GM21825 (cell line): ENCODE measurements around the gene ISYNA1.
A peak's percentile ranks its signal among the peaks of the same experiment; 100 is the strongest.
"Not testable (repeated sequence)": the region's sequence is repeated elsewhere in the genome, so short reads cannot be mapped to it uniquely, and the experiment has no call there.

Experiments used
- ATAC-seq: cut with Tn5 transposase; IDR thresholded peaks from one replicate; pipeline ENCODE4 v1.9.1; 2021; ENCODE audit warnings: mild to moderate bottlenecking, moderate library complexity; ENCODE audit not compliant: unreplicated experiment

ISYNA1 gene

DNA sequence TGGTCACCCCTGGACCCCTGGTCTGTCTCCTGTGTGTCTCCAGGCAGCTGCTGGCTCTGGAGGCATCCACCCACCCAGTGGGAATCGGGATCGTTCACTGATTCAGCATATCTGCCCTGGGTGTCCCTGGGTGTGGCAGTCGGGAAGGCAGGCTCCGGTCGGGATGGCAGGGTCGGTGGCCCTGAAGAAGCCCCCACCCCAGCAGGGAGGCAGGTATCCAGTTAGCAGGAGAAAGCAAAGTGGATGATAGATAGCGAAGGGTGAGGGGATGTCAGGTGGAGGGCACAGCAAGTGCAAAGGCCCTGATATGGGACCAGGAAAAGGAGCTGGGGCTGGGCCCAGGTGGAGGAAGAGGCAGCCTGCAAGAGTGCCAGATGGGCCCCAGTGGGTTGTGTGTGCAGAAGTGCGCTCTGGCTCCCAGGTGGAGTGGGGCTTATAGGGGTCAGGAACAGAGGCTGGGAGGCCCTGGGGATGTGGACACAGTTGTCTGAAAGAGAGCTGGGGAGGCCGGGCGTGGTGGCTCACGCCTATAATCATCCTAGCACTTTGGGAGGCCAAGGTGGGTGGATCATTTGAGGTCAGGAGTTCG, 16.5 kb downstream of the ISYNA1 start:
- ATAC-seq = no peak

DNA sequence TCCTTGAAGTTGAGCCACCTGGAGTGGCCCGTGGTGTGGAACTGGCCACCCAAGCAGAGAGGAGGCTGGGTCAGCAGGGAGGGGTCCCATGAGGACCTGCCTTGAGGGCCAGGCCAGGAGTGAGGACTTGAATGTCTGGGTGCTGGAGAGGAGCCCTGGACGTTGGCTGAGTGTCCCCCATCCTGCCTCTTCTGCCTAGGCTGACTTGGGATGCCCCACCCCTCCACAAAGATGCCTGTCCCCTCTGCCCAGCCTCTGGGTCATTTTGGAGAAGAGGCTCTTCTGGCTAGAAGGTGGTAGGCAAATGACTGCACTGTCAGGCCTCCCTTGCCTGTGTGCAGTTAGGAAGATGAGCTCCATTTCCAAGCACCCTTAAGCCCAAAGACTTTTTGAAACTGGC, 17.0 kb downstream of the ISYNA1 start:
- ATAC-seq = no peak

DNA sequence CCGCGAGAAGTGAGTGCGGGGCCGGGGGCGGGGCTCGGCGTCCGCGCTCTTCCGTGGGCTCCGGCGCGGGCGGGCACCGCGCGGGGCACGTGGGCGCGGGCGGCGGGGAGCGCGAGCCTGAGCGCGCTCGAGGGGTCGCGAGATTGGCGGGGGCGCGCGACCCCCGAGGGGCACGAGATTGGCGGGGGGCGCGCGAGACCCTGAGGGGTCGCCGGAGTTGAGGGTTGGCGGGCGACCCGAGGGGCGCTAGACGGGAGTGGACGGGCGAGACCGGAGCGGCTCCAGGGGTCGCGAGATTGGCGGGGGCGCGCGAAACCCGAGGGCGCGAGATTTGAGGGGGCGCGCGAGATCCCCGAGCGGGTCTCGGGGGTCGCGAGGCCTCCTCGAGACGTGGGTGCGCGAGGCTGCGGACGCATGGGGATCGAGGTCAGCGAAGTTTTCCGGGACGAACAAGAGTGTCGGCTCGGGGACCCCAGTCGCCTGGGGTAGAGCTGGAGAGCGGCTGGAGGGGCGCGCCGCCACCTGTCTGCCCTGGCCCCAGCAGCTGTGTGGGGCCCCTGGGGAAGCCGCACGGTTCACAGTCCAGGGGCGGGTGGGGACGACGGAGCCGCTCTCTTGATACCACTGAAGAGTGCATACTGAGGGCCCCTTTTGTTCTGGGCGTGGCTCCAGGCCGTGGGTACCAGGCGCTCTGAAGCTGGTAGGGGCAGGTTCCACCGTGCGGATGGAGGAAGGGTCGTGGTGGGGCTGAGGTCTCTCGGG, 18.1 kb downstream of the ISYNA1 start:
- ATAC-seq = peak; percentile 16

DNA sequence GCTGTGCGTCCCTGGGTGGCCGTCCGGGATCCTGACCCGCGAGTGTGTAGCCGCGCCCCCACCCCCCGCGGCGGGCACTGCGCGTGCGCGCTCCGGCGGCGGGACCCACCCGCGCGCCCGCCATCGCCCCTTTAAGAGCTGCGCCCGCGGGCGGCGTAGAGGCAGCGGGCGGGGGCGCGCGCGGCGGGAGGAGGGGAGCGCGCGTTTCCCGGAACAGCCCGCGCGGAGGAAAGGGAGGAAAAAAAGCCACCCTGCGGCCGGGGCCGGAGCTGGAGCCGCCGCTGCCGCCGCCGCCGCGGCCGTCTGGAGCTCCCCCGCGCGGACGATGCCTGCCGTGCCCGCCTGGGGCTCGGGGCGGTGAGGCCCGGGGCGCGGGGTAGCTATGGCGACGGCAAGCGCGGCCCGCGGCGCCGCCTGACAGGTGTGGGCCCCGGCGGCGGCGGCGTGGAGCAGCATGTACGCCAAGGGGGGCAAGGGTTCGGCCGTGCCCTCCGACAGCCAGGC, 18.7 kb downstream of the ISYNA1 start, which contains the start of gene SSBP4:
SSBP4 (plus strand) TSS at position 204 of the 504 bp plus-strand sequence; CDS start at position 455, 251 bp downstream.
- peak; percentile 31 for ATAC-seq

- no peak for ATAC-seq
These were observed 19.3 kb downstream of the ISYNA1 start for GRCh38 chr19:18418483-18419194.

- ATAC-seq = no peak
These were observed 19.9 kb downstream of the ISYNA1 start for GRCh38 chr19:18418029-18418482.

DNA sequence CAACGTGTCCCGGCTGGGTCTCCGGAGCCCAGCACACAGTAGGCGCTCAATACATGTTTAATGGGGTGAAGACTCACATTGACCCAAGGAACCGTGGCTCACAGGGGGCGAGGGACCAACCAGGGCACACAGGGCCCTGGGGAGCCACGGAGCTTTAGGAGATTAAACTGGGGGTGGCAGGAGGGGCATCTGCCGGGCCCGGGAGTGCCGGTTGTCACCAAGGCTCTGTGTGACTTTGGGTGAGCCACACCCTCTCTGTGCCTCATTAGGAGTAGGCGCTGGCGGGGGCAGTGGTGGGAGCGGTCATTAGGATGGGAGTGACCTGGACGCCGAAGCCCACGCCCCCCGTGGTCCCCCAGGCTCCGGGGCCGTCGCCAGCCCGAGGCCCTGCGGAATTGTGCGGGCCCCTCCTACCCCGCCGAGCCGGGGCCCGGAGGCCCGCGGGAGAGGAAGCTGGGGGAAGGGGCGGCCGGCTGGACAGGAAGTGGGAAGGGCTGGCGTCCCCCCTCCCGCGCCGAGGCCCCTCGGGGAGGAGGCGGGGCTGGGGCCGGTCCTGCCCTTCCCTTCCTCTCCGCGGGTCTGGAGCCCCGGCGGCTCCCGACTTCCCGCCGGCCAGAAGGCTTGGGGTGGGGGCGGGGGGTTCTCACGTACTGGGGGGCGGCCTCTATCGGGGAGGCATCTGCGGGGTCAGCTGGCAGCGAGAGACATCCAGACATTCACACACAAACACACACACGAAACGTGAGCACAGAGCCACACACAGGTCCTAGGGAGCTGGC, 20.5 kb downstream of the ISYNA1 start:
- ATAC-seq = no peak

GRCh38 chr19:18416778-18417249, 21.1 kb downstream of the ISYNA1 start:
- no peak for ATAC-seq

DNA sequence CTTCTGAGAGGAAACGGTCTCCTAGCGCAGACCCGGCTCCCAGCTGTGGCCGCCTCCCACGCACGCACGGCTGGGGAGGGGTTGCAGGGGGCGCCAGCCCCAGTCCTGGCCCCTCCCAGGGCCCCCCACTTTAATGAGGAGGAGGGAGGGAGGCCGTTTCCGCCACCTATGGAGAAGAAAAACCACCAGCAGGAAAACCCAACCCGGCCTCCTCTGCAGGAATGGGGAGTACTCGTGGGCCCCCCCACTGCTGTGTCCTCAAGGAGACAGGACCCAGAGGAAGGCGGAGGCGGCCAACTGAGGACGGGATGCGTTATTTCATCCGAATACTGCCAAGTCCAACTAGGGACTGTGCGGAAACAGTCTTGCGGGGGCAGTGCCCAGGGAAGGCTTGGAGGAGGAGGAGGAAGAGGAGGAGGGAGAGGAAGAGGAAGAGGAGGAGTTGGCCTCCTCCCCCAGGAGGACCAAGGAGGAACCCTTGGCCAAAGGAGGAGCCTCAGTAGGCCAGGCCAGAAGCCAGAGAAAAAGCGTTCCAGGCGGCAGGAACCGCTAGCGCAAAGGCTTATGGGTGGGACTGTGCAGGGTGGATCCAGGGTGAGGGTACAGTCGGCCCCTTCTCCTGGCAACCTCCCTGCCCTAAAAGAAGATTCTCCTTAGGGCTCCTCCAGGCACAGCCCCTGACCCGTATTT, 22.6 kb downstream of the ISYNA1 start:
- ATAC-seq = no peak

DNA sequence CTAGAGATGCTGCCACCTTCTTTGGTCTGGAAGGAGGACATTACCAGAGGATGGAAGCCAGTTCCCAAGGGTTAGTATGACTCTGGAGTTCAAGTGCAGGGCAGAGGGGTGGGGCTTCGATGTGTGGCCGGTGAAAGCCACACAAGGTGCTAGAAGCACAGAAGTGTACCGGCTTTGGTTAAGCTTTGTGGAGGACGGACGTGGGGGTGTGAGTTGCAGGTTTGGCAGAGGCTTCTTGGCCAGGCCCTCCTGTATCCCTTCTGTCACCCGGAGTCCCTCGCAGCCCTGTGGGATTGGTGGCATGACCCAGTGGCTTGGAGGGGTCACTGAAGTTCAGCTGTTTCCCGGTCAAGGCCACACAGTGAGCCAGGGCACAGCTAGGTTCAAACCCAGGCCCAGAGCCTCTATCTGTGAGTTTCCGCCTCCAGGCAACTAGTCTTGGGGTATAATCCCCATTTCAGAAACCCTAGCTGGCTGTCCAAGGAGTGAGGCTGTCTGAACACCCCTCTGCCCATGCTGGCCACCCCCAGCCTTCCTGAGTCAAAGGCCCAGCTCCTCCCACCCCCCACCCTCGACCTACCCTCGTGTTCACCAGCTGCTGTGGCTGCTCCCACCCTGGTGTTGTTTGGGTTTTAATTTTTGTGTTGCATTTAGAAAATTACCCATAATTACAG, 23.3 kb downstream of the ISYNA1 start:
- ATAC-seq = no peak

- no peak for ATAC-seq
These were observed 25.2 kb downstream of the ISYNA1 start for GRCh38 chr19:18412610-18413239.

GRCh38 chr19:18408053-18408476, 29.9 kb downstream of the ISYNA1 start:
- peak; percentile 82 for ATAC-seq

GRCh38 chr19:18406749-18407148, 31.2 kb downstream of the ISYNA1 start:
- ATAC-seq = no peak

GRCh38 chr19:18405754-18406153, 32.2 kb downstream of the ISYNA1 start:
- not testable (repeated sequence) for ATAC-seq

DNA sequence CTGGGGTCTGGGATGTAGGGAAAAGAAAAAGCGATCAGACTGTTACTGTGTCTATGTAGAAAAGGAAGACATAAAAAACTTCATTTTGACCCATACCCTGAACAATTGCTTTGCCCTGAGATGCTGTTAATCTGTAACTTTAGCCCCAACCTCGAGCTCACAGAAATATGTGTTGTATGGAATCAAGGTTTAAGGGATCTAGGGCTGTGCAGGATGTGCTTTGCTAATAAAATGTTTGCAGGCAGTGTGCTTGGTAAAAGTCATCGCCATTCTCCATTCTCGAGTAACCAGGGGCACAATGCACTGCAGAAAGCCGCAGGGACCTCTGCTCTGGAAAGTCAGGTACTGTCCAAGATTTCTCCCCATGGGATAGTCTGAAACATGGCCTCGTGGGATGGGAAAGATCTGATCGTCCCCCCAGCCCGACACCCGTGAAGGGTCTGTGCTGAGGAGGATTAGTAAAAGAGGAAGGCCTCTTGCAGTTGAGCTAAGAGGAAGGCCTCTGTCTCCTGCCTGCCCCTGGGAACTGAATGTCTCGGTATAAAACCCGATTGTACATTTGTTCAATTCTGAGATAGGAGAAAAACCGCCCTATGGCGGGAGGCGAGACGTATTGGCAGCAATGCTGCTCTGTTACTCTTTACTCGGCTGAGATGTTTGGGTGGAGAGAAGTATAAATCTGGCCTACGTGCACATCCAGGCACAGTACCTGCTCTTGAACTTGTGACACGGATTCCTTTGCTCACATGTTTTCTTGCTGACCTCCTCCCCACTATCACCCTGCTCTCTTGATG, 35.3 kb downstream of the ISYNA1 start:
- ATAC-seq = not testable (repeated sequence)

- no peak for ATAC-seq
These were observed 36.3 kb downstream of the ISYNA1 start for GRCh38 chr19:18401580-18402112.

DNA sequence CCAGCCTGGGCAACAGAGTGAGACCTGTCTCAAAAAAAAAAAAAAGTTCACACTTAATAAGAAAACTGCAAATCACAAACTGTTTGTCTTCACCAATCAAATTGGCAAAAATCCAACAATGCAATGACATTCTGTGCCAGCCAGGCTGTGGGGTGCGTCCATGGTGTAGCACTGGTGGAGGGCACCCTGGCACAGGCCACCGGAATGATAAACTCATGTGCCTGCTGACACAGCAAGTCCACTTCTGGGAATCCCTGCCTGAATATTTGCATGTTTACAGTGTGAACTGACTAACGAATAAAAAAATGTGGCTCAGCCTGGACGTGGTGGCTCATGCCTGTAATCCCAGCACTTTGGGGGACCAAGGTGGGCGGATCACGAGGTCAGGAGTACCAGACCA, 38.9 kb downstream of the ISYNA1 start:
- ATAC-seq = no peak
